Measurements from ENCODE around the gene FASTKD2. TPM values are rescaled to one million over a fixed set of nuclear protein-coding genes. Genes with fewer than 3 reads are reported as not detected.

FASTKD2 gene
- total RNA-seq, result 10 to 100 TPM; 21.9 to 32.6 TPM

- DNase-seq (ENCODE audit: low spot score), result peak; percentile 90
- Histone ChIP-seq H3K4me3 (peak within 1 kb of the TSS; percentile 88), H3K9me3 (no peaks in the 10 kb centered on the region), H3K36me3 (no peaks in the 10 kb centered on the region), H3K27ac (peak within 1 kb of the TSS; percentile 69 to 76), H3K27me3 (replicated peaks; ENCODE audit: insufficient read depth) (no peaks in the 10 kb centered on the region), H3K4me1 (ENCODE audit: control insufficient read depth in 1 of 2, low read depth in 2 of 2) (peaks cover 13 to 40% of the 10 kb centered on the region in 2 donors)
- ATAC-seq (ENCODE audit: insufficient number of reproducible peaks, low FRiP score, low read depth), result peak; percentile 99
- TF ChIP-seq CTCF (IDR thresholded peaks at IDR 0.05), result no peak
These were observed at the start of gene FASTKD2, which contains the start of gene MDH1B for GRCh38 chr2:206765242-206766056. FASTKD2 (plus strand) TSS chr2:206765606; CDS start chr2:206766694, 1,088 bp downstream. MDH1B (minus strand) TSS chr2:206765328; CDS start chr2:206765271, 57 bp downstream.

GRCh38 chr2:206716623-206717022 lies 48.8 kb upstream of the FASTKD2 start:
- no peak for ATAC-seq (ENCODE audit: insufficient number of reproducible peaks, low FRiP score, low read depth)
- Histone ChIP-seq H3K27me3 (replicated peaks; ENCODE audit: insufficient read depth) (no peaks in the 10 kb centered on the region), H3K4me1 (ENCODE audit: control insufficient read depth in 1 of 2, low read depth in 2 of 2) (no peaks in the 10 kb centered on the region), H3K9me3 (no peaks in the 10 kb centered on the region), H3K36me3 (no peaks in the 10 kb centered on the region), H3K4me3 (no peak overlapping the region), H3K27ac (no peak overlapping the region)
- no peak for DNase-seq (ENCODE audit: low spot score)
- no peak for TF ChIP-seq CTCF (IDR thresholded peaks at IDR 0.05)

GRCh38 chr2:206718296-206718695 lies 47.1 kb upstream of the FASTKD2 start, which contains the start of gene DYTN:
DYTN (minus strand) TSS chr2:206718396; CDS start chr2:206718279, 117 bp downstream.
- no peaks in the 10 kb centered on the region for H3K9me3 ChIP-seq
- DNase-seq (ENCODE audit: low spot score), result no peak
- no peak for TF ChIP-seq CTCF (IDR thresholded peaks at IDR 0.05)

GRCh38 chr2:206721256-206721920 lies 44.0 kb upstream of the FASTKD2 start:
- ATAC-seq (ENCODE audit: insufficient number of reproducible peaks, low FRiP score, low read depth) (no peak), DNase-seq (ENCODE audit: low spot score) (no peak)

More at GRCh38 chr2:206718296-206718695, 47.1 kb upstream of the FASTKD2 start, which contains the start of gene DYTN:
- H3K36me3 ChIP-seq, result no peaks in the 10 kb centered on the region
- H3K27me3 ChIP-seq (replicated peaks; ENCODE audit: insufficient read depth), result no peaks in the 10 kb centered on the region
- no peak for ATAC-seq (ENCODE audit: insufficient number of reproducible peaks, low FRiP score, low read depth)
- H3K4me1 ChIP-seq (ENCODE audit: control insufficient read depth in 1 of 2, low read depth in 2 of 2), result no peaks in the 10 kb centered on the region
- no peak within 1 kb of the TSS for H3K4me3 ChIP-seq
- no peak within 1 kb of the TSS for H3K27ac ChIP-seq

More at GRCh38 chr2:206721256-206721920, 44.0 kb upstream of the FASTKD2 start:
- Histone ChIP-seq H3K27me3 (replicated peaks; ENCODE audit: insufficient read depth) (no peaks in the 10 kb centered on the region), H3K4me1 (ENCODE audit: control insufficient read depth in 1 of 2, low read depth in 2 of 2) (no peaks in the 10 kb centered on the region), H3K4me3 (no peak overlapping the region), H3K27ac (no peak overlapping the region), H3K9me3 (no peaks in the 10 kb centered on the region), H3K36me3 (no peaks in the 10 kb centered on the region)
- TF ChIP-seq CTCF (IDR thresholded peaks at IDR 0.05), result no peak

Measured in thoracic aorta (tissue), 2 donors.